ENCODE measurements around the gene RAB40B. TPM values are rescaled to one million over a fixed set of nuclear protein-coding genes. Genes with fewer than 3 reads are reported as not detected.

The RAB40B gene
- total RNA-seq, 2 donors from 2014 or later, result 18.2 to 39.9 TPM

DNA sequence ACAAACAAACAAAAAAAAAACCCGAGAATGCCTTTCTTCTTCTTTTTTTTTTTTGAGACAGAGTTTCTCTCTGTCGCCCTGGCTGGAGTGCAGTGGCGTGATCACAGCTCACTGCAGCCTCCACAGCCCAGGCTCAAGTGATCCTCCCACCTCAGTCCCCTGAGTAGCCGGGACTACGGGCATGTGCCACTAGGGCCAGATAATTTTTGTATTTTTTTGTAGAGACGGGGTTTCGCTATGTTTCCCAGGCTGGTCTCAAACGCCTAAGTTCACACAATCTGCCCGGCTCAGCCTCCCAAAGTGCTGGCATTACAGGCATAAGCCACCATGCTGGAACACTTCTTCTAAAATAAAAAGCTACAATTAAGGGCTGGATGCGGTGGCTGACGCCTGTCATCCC, 33.3 kb downstream of the RAB40B start:
- DNase-seq (no peak), ATAC-seq (no peak)
- H3K4me1 ChIP-seq, result peaks cover 5% of the 10 kb centered on the region
- TF ChIP-seq, protein P1, sequence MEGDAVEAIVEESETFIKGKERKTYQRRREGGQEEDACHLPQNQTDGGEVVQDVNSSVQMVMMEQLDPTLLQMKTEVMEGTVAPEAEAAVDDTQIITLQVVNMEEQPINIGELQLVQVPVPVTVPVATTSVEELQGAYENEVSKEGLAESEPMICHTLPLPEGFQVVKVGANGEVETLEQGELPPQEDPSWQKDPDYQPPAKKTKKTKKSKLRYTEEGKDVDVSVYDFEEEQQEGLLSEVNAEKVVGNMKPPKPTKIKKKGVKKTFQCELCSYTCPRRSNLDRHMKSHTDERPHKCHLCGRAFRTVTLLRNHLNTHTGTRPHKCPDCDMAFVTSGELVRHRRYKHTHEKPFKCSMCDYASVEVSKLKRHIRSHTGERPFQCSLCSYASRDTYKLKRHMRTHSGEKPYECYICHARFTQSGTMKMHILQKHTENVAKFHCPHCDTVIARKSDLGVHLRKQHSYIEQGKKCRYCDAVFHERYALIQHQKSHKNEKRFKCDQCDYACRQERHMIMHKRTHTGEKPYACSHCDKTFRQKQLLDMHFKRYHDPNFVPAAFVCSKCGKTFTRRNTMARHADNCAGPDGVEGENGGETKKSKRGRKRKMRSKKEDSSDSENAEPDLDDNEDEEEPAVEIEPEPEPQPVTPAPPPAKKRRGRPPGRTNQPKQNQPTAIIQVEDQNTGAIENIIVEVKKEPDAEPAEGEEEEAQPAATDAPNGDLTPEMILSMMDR (IDR thresholded peaks at IDR 0.05), result no peak
- no peak for TF ChIP-seq POLR2A (IDR thresholded peaks at IDR 0.05)
- no peak overlapping the region for H3K4me3 ChIP-seq
- 85 to 87% methylated on average over 11 of the region's 11 CpGs for WGBS, 2 donors
- intact Hi-C loops (cut with DNase I), result loop anchor here (5.0 kb wide), 1 partner anchor 112 kb away; no protein-coding TSS in a partner anchor
- H3K27ac ChIP-seq, result no peak overlapping the region
- H3K27me3 ChIP-seq, result no peaks in the 10 kb centered on the region
- no peaks in the 10 kb centered on the region for H3K9me3 ChIP-seq
- no peaks in the 10 kb centered on the region for H3K36me3 ChIP-seq (replicated peaks in 1 of 2; ENCODE audit: insufficient read depth in 1 of 2, low read depth in 2 of 2)

DNA sequence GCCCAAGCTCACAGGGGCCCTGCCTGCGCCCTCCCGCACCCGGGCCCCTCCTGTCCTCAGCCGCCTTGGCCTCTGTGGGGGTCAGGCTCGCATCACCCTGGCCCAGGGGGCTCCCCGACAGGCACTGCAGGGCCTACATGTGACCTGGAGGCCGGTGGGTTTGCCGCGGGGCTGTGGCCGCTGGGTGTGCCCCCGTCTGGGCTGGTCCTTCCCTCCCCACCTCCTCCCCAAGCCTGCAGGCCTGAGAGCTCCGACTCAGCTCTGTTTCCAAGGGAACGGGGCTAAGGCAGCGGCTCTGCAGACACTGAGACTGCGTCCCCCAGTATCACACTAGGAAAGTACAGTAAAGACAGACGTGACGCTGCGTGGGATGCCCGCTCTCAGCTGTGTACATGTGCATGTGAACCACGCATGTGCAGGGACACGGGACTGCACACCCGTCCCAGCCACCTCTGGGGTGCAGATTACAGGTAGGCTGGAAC, 33.8 kb downstream of the RAB40B start:
- Histone ChIP-seq H3K9me3 (no peaks in the 10 kb centered on the region), H3K27me3 (no peaks in the 10 kb centered on the region), H3K27ac (no peak overlapping the region), H3K36me3 (replicated peaks in 1 of 2; ENCODE audit: insufficient read depth in 1 of 2, low read depth in 2 of 2) (no peaks in the 10 kb centered on the region), H3K4me3 (no peak overlapping the region), H3K4me1 (peaks cover 5% of the 10 kb centered on the region)
- TF ChIP-seq, protein P1 (IDR thresholded peaks at IDR 0.05), result no peak
- no peak for TF ChIP-seq POLR2A (IDR thresholded peaks at IDR 0.05)
- 81 to 83% methylated on average over 8 to 19 of the region's 22 CpGs for WGBS, 2 donors
- no peak for ATAC-seq
- intact Hi-C loops (cut with DNase I), result loop anchor here (5.0 kb wide), 1 partner anchor 113 kb away; no protein-coding TSS in a partner anchor
- no peak for DNase-seq

DNA sequence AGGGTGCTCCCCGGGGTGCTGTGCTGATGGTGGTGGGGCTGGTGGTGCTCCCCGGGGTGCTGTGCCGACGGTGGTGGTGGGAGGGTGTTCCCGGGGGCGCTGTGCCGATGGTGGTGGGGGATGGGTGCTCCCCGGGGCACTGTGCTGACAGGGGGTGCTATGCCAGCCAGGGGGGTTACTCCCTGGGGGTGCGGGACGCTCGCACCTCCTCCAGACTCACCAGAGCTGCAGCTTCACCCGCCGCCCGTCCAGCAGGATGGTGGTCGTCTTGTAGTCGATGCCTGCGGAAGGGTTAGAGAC, 34.3 kb downstream of the RAB40B start:
- no peak overlapping the region for H3K27ac ChIP-seq
- ATAC-seq, result no peak

DNA sequence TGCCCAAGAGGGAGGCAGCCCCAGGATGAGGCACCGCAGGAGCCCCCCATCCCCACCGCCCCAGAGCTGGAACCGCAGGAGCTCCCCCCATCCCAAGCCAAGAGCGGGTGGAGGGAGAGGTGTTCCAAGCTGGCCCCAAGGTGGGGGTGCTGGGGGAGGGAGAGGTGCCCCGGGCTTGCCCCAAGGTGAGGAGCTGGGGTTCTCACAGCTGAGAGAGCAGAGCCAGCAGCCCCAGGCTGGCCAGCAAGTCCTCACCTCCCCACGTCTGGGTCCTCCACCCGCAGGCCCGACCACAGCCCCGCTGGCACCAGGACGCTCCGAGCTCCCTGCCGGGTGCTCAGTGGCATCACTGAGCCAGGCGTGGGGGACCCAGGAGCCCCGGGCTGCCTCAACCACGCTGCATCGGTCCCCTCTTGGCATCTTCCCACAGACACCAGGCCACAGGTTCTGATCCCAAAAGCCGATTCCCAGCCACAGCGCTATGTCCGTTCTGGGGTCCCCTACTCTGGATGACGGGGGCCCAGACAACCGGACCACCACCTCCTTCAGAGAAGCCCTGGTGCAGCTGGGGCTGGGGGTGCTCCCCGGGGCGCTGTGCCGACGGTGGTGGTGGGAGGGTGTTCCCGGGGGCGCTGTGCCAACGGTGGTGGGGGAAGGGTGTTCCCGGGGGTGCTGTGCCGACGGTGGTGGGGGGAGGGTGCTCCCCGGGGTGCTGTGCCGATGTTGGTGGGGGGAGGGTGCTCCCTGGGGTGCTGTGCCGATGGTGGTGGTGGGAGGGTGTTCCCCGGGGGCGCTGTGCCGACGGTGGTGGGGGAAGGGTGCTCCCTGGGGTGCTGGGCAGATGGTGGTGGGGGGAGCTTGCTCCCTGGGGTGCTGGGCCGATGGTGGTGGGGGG, 34.9 kb downstream of the RAB40B start:
- intact Hi-C loops (cut with DNase I), result no loop called here
- no peaks in the 10 kb centered on the region for H3K9me3 ChIP-seq
- TF ChIP-seq POLR2A (IDR thresholded peaks at IDR 0.05), result no peak
- TF ChIP-seq, protein P1 (IDR thresholded peaks at IDR 0.05), result no peak
- no peaks in the 10 kb centered on the region for H3K36me3 ChIP-seq (replicated peaks in 1 of 2; ENCODE audit: insufficient read depth in 1 of 2, low read depth in 2 of 2)
- H3K4me1 ChIP-seq, result no peaks in the 10 kb centered on the region
- WGBS, 2 donors, result 87 to 93% methylated on average over 10 to 31 of the region's 39 CpGs
- ATAC-seq (no peak), DNase-seq (no peak)
- no peak overlapping the region for H3K27ac ChIP-seq
- no peak overlapping the region for H3K4me3 ChIP-seq
- H3K27me3 ChIP-seq, result no peaks in the 10 kb centered on the region

More for the DNA sequence above, 34.3 kb downstream of the RAB40B start:
- H3K36me3 ChIP-seq (replicated peaks in 1 of 2; ENCODE audit: insufficient read depth in 1 of 2, low read depth in 2 of 2), result no peaks in the 10 kb centered on the region
- H3K4me3 ChIP-seq, result no peak overlapping the region
- WGBS, 2 donors, result 90 to 98% methylated on average over 8 to 15 of the region's 17 CpGs
- H3K27me3 ChIP-seq, result no peaks in the 10 kb centered on the region
- no peaks in the 10 kb centered on the region for H3K9me3 ChIP-seq
- H3K4me1 ChIP-seq, result peaks cover 5% of the 10 kb centered on the region
- TF ChIP-seq POLR2A (IDR thresholded peaks at IDR 0.05), result no peak
- TF ChIP-seq, protein P1 (IDR thresholded peaks at IDR 0.05), result no peak
- no peak for DNase-seq
- intact Hi-C loops (cut with DNase I), result no loop called here
